NCI-H187 treated with DMSO at 0.1 percent for 48 hours (cell line): Measurements from ENCODE around the gene DAB1.

Experiments
- DNase-seq: peaks from one replicate; lab custom pipeline; 2025; lab: John Stamatoyannopoulos, UW

Gene DAB1

GRCh38 chr1:57072401-57073110, 351.3 kb downstream of the DAB1 start:
- no peak for DNase-seq

GRCh38 chr1:57067863-57068262, 356.0 kb downstream of the DAB1 start:
- no peak for DNase-seq

- DNase-seq: no peak
Observed at GRCh38 chr1:57066980-57067610, 356.8 kb downstream of the DAB1 start.

GRCh38 chr1:57065442-57065841, 358.4 kb downstream of the DAB1 start:
- no peak for DNase-seq

DNA sequence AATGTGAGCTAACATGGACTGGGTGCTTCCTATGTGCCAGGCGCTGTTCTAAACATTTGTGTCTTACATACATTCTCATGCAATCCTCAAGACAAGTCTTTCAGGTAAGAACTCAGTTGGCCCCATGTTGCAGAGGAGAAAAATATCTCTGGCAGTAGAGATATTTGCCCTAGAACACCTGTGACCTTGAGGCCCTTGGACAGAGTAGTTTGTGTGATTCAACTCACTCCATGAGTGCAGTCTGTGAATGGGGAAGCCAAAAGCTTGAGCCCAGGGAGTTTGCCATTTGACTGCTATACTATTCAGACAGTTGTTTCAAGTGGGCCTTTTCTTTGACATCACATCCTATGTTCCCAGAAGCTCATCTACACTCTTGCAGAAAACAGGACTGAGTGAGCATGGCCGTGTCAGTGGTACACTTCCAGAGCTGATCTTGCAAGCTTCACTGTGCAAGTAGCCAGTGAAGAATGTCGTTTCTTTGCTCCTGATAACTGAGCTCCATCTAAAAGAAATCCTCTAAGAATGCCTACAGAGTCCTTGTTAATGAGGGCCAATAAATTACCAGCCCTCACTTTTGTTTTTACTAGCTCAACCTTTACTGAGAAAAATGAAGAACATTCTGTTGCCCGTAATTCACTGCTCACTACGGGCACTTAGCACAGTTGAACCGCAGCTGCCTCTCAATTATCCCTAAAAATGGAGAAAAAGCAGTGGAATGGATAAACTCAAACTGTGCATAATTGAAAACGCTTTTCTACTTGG, 359.3 kb downstream of the DAB1 start:
- no peak for DNase-seq

DNA sequence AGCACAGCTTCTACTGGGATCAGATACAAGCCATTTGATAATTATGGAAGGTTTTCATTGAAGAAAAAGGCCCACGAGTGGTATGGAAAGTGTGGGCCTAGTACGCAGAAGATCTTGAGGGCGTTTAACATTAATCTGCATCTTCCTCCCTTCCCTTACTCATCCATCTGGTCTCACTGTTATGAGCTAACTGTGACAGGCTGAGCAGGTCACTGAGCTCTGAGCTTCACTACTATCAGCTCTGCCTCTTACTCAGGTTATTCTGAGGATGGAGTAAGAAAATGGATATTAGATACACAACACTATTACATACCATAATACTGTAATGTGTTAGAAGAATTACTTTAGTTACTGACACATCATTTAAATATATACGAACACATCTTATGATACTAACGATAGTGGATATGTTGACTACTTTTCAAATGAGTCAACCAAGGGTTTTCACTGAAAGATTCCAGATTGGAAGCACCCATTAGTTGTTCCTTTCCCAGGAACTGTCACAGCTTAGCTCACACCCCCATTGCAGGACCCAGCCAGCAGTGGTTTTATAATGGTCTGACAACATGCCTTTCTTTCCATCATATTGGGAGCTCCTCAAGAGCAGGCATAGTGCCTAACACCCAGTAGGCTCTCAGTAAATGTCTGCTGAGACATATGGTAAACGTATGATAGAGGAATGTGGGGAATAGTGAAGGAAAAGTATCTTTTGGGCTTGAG, 360.3 kb downstream of the DAB1 start:
- DNase-seq: no peak

DNA sequence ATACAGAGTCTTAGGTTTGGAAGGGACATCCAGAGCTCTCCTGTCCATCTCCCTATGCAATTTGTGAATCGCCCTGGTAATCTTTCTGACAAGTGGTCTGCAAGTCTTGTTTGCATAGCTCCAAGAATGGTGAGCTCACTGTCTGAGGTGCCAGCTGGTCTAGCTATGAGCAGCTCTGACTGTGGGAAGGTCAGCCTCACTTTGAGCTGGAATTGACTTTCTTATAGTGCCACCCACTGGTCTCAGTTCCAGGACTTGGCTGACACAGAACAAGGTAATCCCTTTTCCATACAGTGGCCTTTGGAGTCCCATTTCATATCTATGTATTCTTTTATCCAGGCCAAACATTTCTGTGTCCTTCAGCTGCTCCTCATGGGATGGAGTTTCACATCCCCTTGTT, 362.5 kb downstream of the DAB1 start:
- no peak for DNase-seq

DNA sequence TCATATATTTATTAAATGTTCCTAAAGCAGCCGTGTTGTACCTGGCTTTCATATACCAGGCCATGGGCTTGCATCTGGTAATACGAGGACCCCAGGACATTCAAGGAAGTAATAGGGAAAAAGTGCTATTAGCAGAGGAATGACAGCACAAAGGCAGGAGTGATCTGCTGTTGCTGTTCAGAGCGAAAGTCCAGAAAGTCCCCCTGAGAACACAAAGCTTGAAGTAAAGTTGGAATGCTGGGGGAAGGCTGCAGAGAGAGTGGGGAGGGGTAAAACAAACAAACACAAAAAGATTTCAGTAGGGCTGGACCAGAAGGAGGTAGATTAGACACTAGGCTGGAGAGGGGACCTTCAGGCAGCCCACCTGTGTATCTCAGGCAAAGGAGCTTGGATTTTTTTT, 363.4 kb downstream of the DAB1 start:
- DNase-seq: no peak

- no peak for DNase-seq
Observed at GRCh38 chr1:57058652-57059501, 365.0 kb downstream of the DAB1 start.

DNA sequence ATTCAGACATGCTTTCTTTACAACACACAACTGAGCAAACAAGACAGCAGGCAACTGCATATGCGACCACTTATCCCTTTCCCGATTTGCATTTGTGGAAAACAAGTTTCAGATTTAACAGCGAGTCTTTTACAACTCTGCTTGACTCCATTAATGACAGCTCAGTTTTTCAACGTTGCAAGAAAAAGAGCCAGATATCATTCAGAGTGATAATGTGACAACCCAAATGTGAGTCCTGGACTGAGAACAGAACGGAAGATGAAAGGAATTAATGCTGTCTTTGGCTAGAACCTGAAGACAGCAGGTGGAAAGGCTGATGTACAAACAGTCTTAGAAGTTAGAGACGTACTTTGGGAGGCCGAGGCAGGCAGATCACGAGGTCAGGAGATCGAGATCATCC, 375.0 kb downstream of the DAB1 start:
- no peak for DNase-seq

DNA sequence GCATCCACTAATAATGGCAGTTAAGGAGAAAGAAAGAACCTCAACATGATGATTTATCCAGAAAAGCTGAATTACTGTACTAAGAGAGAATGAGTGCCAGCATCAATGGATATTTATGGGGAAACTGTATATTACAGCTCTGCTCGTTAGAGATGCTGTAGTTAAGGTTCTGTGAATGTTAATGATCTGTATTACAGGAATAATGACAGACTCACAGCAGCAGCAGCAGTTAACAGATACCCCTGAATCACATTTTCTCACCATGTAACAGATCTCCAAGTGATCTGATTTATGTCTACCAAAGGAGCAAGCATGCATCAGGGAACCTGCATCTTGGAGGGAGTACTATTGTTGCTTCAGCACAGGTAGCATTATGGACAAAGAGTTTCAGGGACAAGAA, 377.4 kb downstream of the DAB1 start:
- DNase-seq: no peak

DNA sequence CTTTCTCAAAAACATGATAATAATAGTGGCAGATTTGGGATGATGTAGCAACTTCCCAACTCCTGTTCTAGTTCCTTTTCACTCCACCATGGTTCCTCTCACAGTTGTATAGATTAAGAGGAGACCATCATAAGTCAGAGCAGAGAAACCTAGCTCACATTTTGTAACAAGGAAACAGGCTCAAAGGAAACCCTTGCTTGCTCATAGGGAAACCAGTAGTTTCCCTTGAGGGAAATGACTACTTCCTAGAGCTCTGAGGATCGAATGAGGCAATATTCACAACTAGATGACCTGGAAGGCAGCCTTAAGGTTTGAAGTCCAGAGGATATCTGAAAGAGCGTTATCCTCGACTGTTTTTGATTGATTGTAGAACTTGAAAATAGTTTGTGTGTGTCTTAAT, 382.0 kb downstream of the DAB1 start:
- DNase-seq: no peak

GRCh38 chr1:57040811-57041210, 383.0 kb downstream of the DAB1 start:
- DNase-seq: no peak

DNA sequence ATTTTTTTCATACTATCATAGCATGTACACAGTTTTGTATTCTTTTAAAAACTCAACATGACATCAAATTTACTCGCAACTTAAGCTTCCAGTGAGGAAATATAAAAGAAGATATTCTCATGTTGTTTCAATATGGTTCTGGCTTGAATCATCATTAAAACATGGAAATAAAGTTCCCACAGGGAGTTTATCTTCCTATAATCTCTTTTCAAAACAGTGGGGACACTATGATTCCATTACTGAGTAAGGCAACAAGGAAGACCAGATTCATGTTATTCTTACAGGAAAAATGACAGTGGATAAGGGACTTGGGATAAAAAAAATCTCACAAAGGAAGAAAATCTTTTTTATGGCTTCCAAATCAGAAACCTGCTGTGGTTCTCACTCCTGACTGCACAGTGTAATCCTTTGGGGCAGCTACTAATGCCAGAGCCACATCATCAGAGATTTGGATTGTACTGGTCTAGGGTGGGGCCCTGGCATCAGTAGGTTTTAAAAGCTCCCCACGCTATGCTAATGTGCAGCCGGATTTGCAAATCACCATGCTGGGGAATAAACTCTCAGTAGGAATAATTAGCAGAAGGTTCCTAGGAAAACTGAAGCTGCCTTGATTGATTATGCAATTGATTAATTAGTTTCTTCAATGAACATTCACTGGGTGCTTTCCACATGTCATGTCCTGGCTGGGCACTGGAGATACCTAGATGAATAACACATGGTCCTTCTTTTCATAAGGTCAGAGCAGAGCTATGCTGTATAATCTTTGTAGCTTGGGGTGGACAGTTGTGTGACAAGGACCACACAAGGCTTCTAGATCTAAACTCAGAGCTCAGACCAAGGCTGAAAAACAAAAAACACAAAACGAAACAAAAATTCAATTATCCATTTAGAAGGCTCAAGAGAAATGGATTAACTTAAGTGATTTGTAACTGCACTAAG, 386.9 kb downstream of the DAB1 start:
- DNase-seq: no peak

DNA sequence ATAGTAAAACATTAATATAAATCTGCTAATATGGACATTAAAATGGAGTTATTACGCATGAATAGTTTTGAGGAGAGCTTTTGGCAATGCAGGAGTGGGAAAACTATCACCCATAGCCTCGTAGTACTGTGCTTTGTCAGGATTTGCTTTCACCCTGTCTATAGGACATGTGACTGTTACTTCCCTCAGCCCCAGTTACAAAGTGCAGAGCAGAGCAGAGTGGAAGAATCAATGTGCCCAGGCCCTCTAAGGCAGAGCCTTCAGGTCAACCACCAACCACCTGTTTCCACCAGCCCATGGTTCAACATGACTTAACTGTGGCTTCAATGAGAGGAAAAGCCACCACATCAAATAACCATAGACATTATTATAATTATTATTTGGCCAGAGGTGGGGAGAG, 389.1 kb downstream of the DAB1 start:
- DNase-seq: no peak

GRCh38 chr1:57033222-57034001, 390.4 kb downstream of the DAB1 start:
- no peak for DNase-seq

DNA sequence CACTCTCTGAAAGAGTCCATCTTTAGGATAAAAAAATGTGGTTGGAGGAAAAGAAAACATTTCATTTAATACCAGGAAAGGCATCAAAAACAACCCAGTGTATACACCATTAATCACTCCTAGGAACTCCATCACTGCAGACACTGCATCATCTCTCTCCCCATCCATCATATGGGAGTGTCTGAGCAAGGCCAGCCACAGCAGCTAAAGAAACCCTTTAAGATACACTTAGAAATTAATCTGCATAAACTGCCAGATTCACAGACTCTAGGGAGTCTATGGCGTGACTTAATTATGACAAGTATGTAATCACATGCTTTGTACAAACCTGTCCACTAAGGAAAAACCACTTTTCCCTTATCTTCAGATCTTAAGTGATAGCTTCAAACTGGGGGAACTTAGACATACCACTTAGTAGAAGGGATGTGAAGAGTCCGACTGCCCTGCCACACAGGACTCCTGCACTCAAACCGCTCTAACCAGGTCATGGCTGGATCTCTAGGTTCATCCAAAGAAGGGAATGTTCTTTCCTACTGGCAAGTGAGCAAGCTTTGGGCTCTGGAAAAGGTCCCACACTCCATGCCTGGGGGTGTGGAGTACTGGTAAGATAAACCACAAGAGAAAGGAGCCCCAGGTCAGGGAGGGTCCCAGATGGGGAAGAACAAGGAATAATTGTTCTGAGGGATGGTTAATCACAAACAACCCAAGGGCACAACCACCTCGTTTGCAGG, 397.1 kb downstream of the DAB1 start:
- DNase-seq: no peak

DNA sequence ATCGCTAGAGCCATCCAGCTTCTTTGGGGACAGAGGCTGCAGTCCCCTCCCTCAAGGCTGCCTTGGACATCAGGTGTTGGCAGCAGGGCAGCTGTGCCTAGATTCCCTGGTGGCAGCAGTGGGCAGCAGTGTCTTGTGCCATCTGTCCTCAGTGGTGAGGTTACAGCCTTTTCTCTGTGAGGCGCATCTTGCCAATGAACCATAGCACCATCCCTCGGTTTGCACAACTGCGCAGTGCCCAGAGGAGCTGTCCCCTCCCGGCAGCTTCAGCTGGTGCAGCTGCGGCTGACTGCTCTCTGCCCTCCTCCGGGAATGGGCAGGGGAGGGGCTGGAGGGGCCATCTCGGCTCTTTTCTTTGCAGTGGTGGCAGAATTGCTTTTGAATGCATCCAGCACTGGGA, 399.0 kb downstream of the DAB1 start:
- no peak for DNase-seq

- no peak for DNase-seq
Observed at GRCh38 chr1:57024428-57024827, 399.4 kb downstream of the DAB1 start.
